Liver (tissue), 3 donors: Measurements from ENCODE around the gene TMEM50B.

ENCODE experiments used
- EGR1 ChIP-seq, 2 donors: IDR thresholded peaks; 2 replicates each; pipeline ENCODE4 v1.6.1; 2016 to 2018; ENCODE audit warnings: antibody characterized with exemption in 2 of 2, low read depth in 2 of 2
- GABPA ChIP-seq, 2 donors: IDR thresholded peaks in 1 of 2; conservative IDR thresholded peaks in 1 of 2; 2 replicates each; pipeline ENCODE4 v1.6.1; 2016; ENCODE audit warnings: antibody characterized with exemption in 2 of 2, mild to moderate bottlenecking in 1 of 2, moderate library complexity in 1 of 2
- HNF4G ChIP-seq: IDR thresholded peaks from 2 replicates; pipeline ENCODE4 v1.6.1; 2016; ENCODE audit warnings: antibody characterized with exemption
- RAD21 ChIP-seq, 2 donors: IDR thresholded peaks; 2 replicates each; pipeline ENCODE4 v1.6.1; 2016; ENCODE audit warnings: antibody characterized with exemption in 2 of 2, mild to moderate bottlenecking in 2 of 2
- RXRA ChIP-seq, 2 donors: IDR thresholded peaks; 2 replicates each; pipeline ENCODE4 v1.6.1; 2017 to 2018; ENCODE audit warnings: antibody characterized with exemption in 2 of 2, mild to moderate bottlenecking in 1 of 2
- SP1 ChIP-seq: IDR thresholded peaks from 2 replicates; pipeline ENCODE4 v1.6.1; 2018; ENCODE audit warnings: antibody characterized with exemption, mild to moderate bottlenecking
- TAF1 ChIP-seq: conservative IDR thresholded peaks from 2 replicates; pipeline ENCODE4 v1.6.1; 2016; ENCODE audit warnings: antibody characterized with exemption, mild to moderate bottlenecking
- YY1 ChIP-seq: IDR thresholded peaks from 2 replicates; pipeline ENCODE4 v1.6.1; 2016; ENCODE audit warnings: antibody characterized with exemption, mild to moderate bottlenecking
- TF ChIP-seq, protein P1 (sequence below): fragments of 150-350 bp; IDR thresholded peaks from 2 replicates; pipeline ENCODE4 v1.5.1; 2017; ENCODE audit warnings: improper control_type of control experiment, low read depth, low read length; ENCODE audit not compliant: missing input control
- TF ChIP-seq, protein P2 (sequence below): IDR thresholded peaks from 2 replicates; pipeline ENCODE4 v1.6.1; 2016; ENCODE audit warnings: antibody characterized with exemption
- TF ChIP-seq, protein P3 (sequence below): IDR thresholded peaks from 2 replicates; pipeline ENCODE4 v1.6.1; 2016; ENCODE audit warnings: antibody characterized with exemption, mild to moderate bottlenecking
- TF ChIP-seq, protein P4 (sequence below): IDR thresholded peaks from 2 replicates; pipeline ENCODE4 v1.6.1; 2016; ENCODE audit warnings: antibody characterized with exemption
- donor health status: healthy.
- donor health status: healthy.

DNA sequence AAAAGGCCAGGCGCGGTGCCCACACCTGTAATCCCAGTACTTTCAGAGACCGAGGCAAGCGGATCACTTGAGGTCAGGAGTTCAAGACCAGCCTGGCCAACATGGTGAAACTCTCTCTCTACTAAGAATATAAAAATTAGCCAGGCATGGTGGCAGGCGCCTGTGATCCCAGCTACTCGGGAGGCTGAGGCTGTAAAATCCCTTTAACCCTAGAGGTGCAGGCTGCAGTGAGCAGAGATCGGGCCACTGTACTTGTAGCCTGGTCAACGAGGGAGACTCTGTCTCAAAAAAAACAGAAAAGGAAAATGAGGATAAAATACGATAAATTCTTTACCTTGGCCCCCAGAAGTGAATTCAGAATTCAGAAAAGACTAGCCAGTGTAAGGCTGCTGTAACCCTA lies 1.6 kb downstream of the TMEM50B start:
- TF ChIP-seq TAF1 (no peak), RAD21 (IDR thresholded peaks at IDR 0.05) (no peak), YY1 (no peak), GABPA (IDR thresholded peaks at IDR 0.05 in 1 of 2, conservative IDR thresholded peaks at IDR 0.05 in 1 of 2) (no peak), EGR1 (IDR thresholded peaks at IDR 0.05; ENCODE audit: low read depth in 2 of 2) (no peak), RXRA (IDR thresholded peaks at IDR 0.05) (no peak), HNF4G (no peak), SP1 (no peak)
- TF ChIP-seq, protein P1, sequence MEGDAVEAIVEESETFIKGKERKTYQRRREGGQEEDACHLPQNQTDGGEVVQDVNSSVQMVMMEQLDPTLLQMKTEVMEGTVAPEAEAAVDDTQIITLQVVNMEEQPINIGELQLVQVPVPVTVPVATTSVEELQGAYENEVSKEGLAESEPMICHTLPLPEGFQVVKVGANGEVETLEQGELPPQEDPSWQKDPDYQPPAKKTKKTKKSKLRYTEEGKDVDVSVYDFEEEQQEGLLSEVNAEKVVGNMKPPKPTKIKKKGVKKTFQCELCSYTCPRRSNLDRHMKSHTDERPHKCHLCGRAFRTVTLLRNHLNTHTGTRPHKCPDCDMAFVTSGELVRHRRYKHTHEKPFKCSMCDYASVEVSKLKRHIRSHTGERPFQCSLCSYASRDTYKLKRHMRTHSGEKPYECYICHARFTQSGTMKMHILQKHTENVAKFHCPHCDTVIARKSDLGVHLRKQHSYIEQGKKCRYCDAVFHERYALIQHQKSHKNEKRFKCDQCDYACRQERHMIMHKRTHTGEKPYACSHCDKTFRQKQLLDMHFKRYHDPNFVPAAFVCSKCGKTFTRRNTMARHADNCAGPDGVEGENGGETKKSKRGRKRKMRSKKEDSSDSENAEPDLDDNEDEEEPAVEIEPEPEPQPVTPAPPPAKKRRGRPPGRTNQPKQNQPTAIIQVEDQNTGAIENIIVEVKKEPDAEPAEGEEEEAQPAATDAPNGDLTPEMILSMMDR = no peak
- TF ChIP-seq, protein P2, sequence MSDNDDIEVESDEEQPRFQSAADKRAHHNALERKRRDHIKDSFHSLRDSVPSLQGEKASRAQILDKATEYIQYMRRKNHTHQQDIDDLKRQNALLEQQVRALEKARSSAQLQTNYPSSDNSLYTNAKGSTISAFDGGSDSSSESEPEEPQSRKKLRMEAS = no peak
- TF ChIP-seq, protein P3, sequence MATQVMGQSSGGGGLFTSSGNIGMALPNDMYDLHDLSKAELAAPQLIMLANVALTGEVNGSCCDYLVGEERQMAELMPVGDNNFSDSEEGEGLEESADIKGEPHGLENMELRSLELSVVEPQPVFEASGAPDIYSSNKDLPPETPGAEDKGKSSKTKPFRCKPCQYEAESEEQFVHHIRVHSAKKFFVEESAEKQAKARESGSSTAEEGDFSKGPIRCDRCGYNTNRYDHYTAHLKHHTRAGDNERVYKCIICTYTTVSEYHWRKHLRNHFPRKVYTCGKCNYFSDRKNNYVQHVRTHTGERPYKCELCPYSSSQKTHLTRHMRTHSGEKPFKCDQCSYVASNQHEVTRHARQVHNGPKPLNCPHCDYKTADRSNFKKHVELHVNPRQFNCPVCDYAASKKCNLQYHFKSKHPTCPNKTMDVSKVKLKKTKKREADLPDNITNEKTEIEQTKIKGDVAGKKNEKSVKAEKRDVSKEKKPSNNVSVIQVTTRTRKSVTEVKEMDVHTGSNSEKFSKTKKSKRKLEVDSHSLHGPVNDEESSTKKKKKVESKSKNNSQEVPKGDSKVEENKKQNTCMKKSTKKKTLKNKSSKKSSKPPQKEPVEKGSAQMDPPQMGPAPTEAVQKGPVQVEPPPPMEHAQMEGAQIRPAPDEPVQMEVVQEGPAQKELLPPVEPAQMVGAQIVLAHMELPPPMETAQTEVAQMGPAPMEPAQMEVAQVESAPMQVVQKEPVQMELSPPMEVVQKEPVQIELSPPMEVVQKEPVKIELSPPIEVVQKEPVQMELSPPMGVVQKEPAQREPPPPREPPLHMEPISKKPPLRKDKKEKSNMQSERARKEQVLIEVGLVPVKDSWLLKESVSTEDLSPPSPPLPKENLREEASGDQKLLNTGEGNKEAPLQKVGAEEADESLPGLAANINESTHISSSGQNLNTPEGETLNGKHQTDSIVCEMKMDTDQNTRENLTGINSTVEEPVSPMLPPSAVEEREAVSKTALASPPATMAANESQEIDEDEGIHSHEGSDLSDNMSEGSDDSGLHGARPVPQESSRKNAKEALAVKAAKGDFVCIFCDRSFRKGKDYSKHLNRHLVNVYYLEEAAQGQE = no peak
- TF ChIP-seq, protein P4, sequence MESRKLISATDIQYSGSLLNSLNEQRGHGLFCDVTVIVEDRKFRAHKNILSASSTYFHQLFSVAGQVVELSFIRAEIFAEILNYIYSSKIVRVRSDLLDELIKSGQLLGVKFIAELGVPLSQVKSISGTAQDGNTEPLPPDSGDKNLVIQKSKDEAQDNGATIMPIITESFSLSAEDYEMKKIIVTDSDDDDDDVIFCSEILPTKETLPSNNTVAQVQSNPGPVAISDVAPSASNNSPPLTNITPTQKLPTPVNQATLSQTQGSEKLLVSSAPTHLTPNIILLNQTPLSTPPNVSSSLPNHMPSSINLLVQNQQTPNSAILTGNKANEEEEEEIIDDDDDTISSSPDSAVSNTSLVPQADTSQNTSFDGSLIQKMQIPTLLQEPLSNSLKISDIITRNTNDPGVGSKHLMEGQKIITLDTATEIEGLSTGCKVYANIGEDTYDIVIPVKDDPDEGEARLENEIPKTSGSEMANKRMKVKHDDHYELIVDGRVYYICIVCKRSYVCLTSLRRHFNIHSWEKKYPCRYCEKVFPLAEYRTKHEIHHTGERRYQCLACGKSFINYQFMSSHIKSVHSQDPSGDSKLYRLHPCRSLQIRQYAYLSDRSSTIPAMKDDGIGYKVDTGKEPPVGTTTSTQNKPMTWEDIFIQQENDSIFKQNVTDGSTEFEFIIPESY = no peak
